Right atrium auricular region (tissue), 2 donors: ENCODE measurements around the gene JAK3. TPM values are rescaled to one million over a fixed set of nuclear protein-coding genes. Genes with fewer than 3 reads are reported as not detected.

Experiments
- DNase-seq: peaks from one replicate; pipeline ENCODE4 v3.0.0-alpha.2; 2019; ENCODE audit warnings: low spot score
- H3K27ac ChIP-seq, 2 donors: fragments of 200-600 bp; sonication (generic); 1 replicate in 1 of 2; 2 replicates in 1 of 2; pipeline ENCODE4 v1.5.1; 2016 to 2019
- H3K27me3 ChIP-seq, 2 donors: fragments of 200-600 bp; sonication (generic); one replicate each; pipeline versions ENCODE4 v1.5.1 to v1.6.0; 2017 to 2019
- H3K36me3 ChIP-seq: fragments of 200-600 bp; sonication (generic); one replicate; pipeline ENCODE4 v1.5.1; 2016
- H3K4me1 ChIP-seq, 2 donors: fragments of 200-600 bp; sonication (generic); one replicate each; pipeline versions ENCODE4 v1.5.1 to v1.6.0; 2017 to 2019
- H3K4me3 ChIP-seq, 2 donors: fragments of 200-600 bp; sonication (generic); 1 replicate in 1 of 2; 2 replicates in 1 of 2; pipeline ENCODE4 v1.5.1; 2017 to 2019; ENCODE audit warnings: mild to moderate bottlenecking in 1 of 2, moderate library complexity in 1 of 2
- H3K9me3 ChIP-seq, 2 donors: fragments of 200-600 bp; sonication (generic); one replicate each; pipeline ENCODE4 v1.5.1; 2019
- total RNA-seq, 2 donors: library from RNA; depleted of rRNA; stranded (reverse); fragments of >200 nt; gene quantifications; one replicate each; pipeline ENCODE4 v1.1.0, GENCODE V29; 2016
- TF ChIP-seq, protein P1 (sequence below), 2 donors: fragments of 200-600 bp; sonication (generic); IDR thresholded peaks; one replicate each; pipeline ENCODE4 v1.5.1; 2019; ENCODE audit warnings: antibody characterized with exemption in 2 of 2

The JAK3 gene
- total RNA-seq, 2 donors from 2014 or later: 0.93 to 4.0 TPM

GRCh38 chr19:17862711-17863519, 15.1 kb upstream of the JAK3 start:
- H3K4me1 ChIP-seq: peaks cover 0 to 23% of the 10 kb centered on the region in 2 donors
- H3K9me3 ChIP-seq: no peaks in the 10 kb centered on the region
- no peak overlapping the region for H3K4me3 ChIP-seq
- peaks cover 52% of the 10 kb centered on the region for H3K36me3 ChIP-seq
- H3K27ac ChIP-seq: no peak overlapping the region
- no peak for DNase-seq
- TF ChIP-seq, protein P1, sequence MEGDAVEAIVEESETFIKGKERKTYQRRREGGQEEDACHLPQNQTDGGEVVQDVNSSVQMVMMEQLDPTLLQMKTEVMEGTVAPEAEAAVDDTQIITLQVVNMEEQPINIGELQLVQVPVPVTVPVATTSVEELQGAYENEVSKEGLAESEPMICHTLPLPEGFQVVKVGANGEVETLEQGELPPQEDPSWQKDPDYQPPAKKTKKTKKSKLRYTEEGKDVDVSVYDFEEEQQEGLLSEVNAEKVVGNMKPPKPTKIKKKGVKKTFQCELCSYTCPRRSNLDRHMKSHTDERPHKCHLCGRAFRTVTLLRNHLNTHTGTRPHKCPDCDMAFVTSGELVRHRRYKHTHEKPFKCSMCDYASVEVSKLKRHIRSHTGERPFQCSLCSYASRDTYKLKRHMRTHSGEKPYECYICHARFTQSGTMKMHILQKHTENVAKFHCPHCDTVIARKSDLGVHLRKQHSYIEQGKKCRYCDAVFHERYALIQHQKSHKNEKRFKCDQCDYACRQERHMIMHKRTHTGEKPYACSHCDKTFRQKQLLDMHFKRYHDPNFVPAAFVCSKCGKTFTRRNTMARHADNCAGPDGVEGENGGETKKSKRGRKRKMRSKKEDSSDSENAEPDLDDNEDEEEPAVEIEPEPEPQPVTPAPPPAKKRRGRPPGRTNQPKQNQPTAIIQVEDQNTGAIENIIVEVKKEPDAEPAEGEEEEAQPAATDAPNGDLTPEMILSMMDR (IDR thresholded peaks at IDR 0.05): no peak
- H3K27me3 ChIP-seq: no peaks in the 10 kb centered on the region

DNA sequence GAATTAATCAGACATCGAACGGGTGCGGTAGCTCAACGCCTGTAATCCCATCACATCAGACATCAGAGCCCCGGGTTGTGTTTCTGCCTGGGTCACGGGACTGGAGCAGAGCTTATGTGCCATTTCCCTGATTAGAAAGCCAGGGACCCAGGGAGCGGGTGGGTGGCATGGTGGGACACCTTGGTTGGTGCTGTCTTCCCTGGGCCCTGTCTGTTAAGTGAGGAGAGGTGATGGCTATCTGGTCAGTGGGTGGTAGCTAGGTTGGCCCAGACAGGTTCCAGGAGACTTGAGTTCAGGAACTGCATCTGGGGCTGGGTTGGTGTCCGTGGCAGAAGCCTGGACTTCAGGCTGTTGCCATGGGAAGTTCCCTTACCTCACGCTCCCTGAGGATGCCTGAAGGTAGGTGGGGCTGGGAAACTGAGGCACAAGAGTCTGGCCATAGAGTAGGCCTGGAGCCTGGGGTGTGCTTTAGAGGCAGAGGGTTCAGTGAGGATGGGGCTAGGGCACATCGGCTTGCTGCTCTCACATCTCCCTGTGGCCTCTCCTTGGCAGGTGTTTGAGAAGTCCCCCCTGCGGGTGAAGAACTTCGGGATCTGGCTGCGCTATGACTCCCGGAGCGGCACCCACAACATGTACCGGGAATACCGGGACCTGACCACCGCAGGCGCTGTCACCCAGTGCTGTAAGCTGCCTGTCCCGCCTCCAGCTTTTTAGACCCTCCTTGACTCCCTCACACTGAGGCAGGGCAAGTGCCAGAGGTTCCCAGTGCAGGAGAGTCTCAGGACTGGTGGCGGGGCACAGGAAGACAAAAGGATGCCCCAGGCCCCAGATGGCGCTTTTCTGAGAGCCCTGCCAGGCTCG, 14.0 kb upstream of the JAK3 start:
- DNase-seq: no peak
- H3K9me3 ChIP-seq: no peaks in the 10 kb centered on the region
- TF ChIP-seq, protein P1 (IDR thresholded peaks at IDR 0.05): no peak
- H3K27ac ChIP-seq: no peak overlapping the region
- H3K4me1 ChIP-seq: peaks cover 0 to 23% of the 10 kb centered on the region in 2 donors
- H3K4me3 ChIP-seq: no peak overlapping the region
- H3K27me3 ChIP-seq: no peaks in the 10 kb centered on the region
- H3K36me3 ChIP-seq: peaks cover 52% of the 10 kb centered on the region

DNA sequence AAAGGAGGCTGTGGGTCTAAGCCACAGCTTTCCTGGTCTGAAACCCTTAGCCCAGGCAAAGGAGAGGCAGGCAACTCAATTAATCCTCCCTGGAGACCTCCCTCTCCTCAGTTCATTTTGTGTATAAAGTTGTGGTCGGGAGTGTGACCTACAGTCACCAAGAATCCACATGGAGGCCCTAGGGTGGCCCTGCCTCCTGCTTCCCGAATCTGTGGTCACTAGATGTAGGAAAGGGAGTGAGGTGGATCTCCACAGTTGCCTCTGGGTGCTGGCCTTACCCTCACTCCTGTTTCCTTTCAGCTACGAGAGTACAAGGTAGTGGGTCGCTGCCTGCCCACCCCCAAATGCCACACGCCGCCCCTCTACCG, 13.2 kb upstream of the JAK3 start:
- H3K27me3 ChIP-seq: no peaks in the 10 kb centered on the region
- no peaks in the 10 kb centered on the region for H3K9me3 ChIP-seq
- H3K36me3 ChIP-seq: peaks cover 49% of the 10 kb centered on the region
- H3K4me1 ChIP-seq: peaks cover 0 to 23% of the 10 kb centered on the region in 2 donors
- TF ChIP-seq, protein P1 (IDR thresholded peaks at IDR 0.05): no peak
- H3K27ac ChIP-seq: peak overlapping the region in 1 of 2 donors; percentile 94
- DNase-seq: no peak
- peak overlapping the region; percentile 95 to 99 for H3K4me3 ChIP-seq

DNA sequence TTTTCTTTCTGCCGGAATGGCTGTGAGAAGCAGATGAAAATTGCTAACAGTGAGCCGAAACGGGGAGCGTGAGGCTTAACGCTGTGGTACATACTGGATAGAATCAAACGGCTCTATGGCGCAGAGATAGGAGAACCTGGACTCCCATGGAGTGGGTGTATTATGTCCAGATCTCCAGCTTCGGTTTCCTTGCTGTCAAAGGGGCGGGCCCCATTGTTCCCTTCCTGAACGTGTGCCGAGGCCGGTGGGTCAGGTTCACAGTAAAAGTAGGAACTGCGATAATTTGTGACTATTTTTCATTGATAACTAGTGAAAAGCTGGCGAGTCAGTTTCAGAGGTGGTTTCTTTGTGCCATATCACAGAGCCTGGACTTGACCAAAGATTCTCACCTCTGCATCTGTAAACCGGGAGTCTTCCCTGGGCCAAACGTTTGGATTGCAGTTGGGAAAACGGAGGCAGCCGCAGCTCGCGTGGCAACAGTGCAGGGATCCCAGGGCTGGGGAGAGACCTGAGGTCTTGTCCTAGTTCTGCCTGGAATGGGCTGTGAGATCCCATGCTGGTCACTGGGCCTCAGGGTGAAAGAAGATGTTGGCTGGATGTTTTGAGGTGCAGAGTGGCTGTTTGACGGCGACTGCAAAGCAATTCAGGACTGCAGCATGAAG, 12.7 kb upstream of the JAK3 start:
- no peaks in the 10 kb centered on the region for H3K27me3 ChIP-seq
- H3K4me3 ChIP-seq: peak overlapping the region; percentile 95 to 99
- H3K36me3 ChIP-seq: peaks cover 44% of the 10 kb centered on the region
- peaks cover 0 to 23% of the 10 kb centered on the region in 2 donors for H3K4me1 ChIP-seq
- H3K27ac ChIP-seq: peak overlapping the region; percentile 80 to 94
- no peak for DNase-seq
- TF ChIP-seq, protein P1 (IDR thresholded peaks at IDR 0.05): no peak
- no peaks in the 10 kb centered on the region for H3K9me3 ChIP-seq

DNA sequence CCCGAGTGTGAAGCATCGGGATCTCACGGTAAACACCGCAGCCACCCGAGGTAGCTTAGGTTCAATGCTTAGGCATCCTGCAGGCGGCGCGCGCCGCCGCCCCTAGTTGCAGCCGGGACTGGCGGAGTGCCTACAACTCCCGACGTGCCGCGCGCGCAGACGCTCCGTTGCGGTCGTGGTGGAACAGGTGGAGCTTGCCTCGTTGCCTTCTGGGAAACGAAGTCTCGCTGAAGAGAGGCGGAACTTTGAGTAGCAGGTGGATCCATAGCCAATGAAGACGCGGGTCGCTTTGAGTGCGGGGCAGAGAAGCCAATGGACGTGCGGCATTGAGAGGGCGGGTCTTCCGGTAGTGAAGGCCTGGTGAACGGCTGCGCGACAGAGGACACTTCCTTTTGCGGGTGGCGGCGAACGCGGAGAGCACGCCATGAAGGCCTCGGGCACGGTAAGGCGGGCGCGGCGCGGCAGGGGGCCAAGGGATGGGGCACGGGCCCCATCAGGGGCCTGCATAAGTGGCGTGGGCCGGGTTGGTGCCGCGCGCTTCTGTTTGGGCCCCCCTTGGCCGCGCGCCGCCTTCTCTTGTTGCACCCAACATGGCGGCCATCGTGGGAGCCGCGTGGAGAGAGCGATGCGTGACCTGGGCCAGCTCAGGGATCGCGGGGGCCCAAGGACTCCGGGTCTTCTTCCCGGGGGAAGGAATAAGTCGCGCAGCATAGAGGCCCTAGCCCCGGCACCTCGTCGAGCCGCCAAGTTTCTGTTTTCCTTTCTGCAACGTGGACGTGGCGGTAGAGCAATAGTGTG, 11.9 kb upstream of the JAK3 start, which contains the start of gene RPL18A:
TSS of gene RPL18A (plus strand) at position 378 of the 798 bp plus-strand sequence. CDS start at position 425, 47 bp downstream.
- H3K36me3 ChIP-seq: peaks cover 38% of the 10 kb centered on the region
- peak within 1 kb of the TSS; percentile 80 to 94 for H3K27ac ChIP-seq
- no peaks in the 10 kb centered on the region for H3K27me3 ChIP-seq
- peak within 1 kb of the TSS; percentile 95 to 99 for H3K4me3 ChIP-seq
- TF ChIP-seq, protein P1 (IDR thresholded peaks at IDR 0.05): peak; percentile 81 to 89
- DNase-seq: peak; percentile 99
- no peaks in the 10 kb centered on the region for H3K9me3 ChIP-seq
- peaks cover 0 to 23% of the 10 kb centered on the region in 2 donors for H3K4me1 ChIP-seq
